Right lobe of liver (tissue), 6 donors: ENCODE measurements around the gene HSP90AB1. TPM values are rescaled to one million over a fixed set of nuclear protein-coding genes. Genes with fewer than 3 reads are reported as not detected.

Experiments used
- ATAC-seq, 4 donors: fragments of 200-7000 bp; cut with Tn5 transposase; one replicate each; pipeline ENCODE4 v1.9.1; 2020; ENCODE audit warnings: mild to moderate bottlenecking in 4 of 4, moderate library complexity in 4 of 4
- DNase-seq, 3 donors: peaks; one replicate each; pipeline ENCODE4 v3.0.0-alpha.2; 2020
- H3K27ac ChIP-seq, 3 donors: fragments of 200-600 bp; one replicate each; pipeline ENCODE4 v1.8.0; 2022
- H3K27me3 ChIP-seq, 2 donors: fragments of 200-600 bp; one replicate each; pipeline ENCODE4 v1.8.0; 2022
- H3K36me3 ChIP-seq, 4 donors: fragments of 200-600 bp; sonication (generic) in 1 of 4; one replicate each; pipeline versions ENCODE4 v1.5.1 to v1.8.0; 2017 to 2022; ENCODE audit warnings: control low read depth in 1 of 4
- H3K4me1 ChIP-seq, 4 donors: fragments of 200-600 bp; sonication (generic) in 1 of 4; one replicate each; pipeline versions ENCODE4 v1.5.1 to v1.8.0; 2017 to 2022; ENCODE audit warnings: control low read depth in 1 of 4
- H3K4me3 ChIP-seq, 3 donors: fragments of 200-600 bp; one replicate each; pipeline ENCODE4 v1.8.0; 2022
- H3K9me3 ChIP-seq, 4 donors: fragments of 200-600 bp; sonication (generic) in 1 of 4; one replicate each; pipeline versions ENCODE4 v1.5.1 to v1.8.0; 2017 to 2022; ENCODE audit warnings: control low read depth in 1 of 4
- POLR2A ChIP-seq: fragments of 450-650 bp; IDR thresholded peaks from one replicate; pipeline ENCODE4 v1.6.1; 2017; ENCODE audit warnings: antibody characterized with exemption, mild to moderate bottlenecking
- WGBS: methylation state at CpG from one replicate; pipeline ENCODE4 v1.1.6; 2018; ENCODE audit warnings: low coverage, low lambda C conversion rate; ENCODE audit not compliant: insufficient coverage; ENCODE audit errors: missing lambda C conversion rate; 5-methylcytosine and 5-hydroxymethylcytosine counted together
- intact Hi-C, 2 donors: fragments of 100-400 bp; cut with DNase I; formaldehyde crosslinking; loops; one replicate each; pipeline versions ENCODE4 v1.11.2 to v1.14.1; 2022
- total RNA-seq, 6 experiments: library from RNA; depleted of rRNA in 2 of 6; stranded (reverse); fragments of >200 nt in 2 of 6; fragmentation: NEBNext Ultra II Directional in 3 of 6; extraction: Animal tissue kit (Norgen Biotek cat#: 25700) in 3 of 6; gene quantifications; one replicate each; pipeline versions ENCODE4 v1.1.0 to v1.2.4, GENCODE V29; 2016 to 2023
- TF ChIP-seq, protein P1 (sequence below), 4 donors: fragments of 200-600 bp in 3 of 4; fragments of 450-650 bp in 1 of 4; IDR thresholded peaks; one replicate each; pipeline versions ENCODE4 v1.5.1 to v1.8.0; 2016 to 2022; ENCODE audit warnings: antibody characterized with exemption in 4 of 4, mild to moderate bottlenecking in 2 of 4
- donor health status: DM: no; HTN: yes; CAD: no.
- donor health status: DM: no; HTN: no; CAD: no.
- donor health status: DM: no; HTN: no; CAD: no.
- donor health status: DM: no; HTN: yes; CAD: no.
- donor health status: DM: no; HTN: yes; CAD: no.

Gene HSP90AB1
- total RNA-seq, 6 experiments from 2014 or later, result 183 to 566 (median 345) TPM

DNA sequence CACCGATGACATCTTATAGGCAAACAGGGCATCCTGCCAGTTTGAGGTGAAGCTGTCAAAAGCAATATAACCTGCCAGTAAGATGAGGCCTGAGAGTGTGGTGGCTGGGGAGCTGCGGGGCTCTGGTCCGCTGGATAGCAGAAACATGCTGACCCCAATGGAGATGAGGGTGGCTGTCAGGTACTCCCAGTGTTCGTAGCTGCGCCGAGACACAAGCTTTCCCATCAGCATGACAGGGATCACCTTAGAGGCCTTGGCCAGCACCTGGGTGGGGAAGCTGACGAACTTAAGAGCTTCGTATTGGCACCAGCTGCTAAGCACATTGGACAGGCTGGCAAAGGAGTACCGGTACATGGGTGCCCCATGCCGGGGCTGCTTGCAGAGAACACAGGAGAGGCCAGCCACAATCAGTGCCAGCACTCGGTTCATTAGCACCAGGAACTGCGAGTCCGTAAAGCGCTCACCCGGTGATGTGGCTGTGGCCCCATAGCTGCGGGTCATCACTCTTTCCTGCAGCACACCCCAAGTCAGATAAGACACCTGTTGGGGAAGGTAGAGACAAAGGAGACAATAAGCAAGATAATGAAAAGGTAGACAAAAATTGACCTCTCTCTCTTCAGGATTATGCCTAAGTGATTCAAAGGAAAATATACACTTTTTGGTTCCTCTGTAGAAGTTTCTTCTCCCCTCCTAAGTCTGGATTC lies 8.4 kb downstream of the HSP90AB1 start:
- ATAC-seq (peak in 1 of 4 donors; percentile 2), DNase-seq (peak; percentile 24 to 56 (median 48))
- H3K36me3 ChIP-seq, result peaks cover 10 to 61% (median 35%) of the 10 kb centered on the region in 4 donors
- peaks cover 0 to 28% (median 0%) of the 10 kb centered on the region in 4 donors for H3K4me1 ChIP-seq
- no peak overlapping the region for H3K4me3 ChIP-seq
- H3K9me3 ChIP-seq, result no peaks in the 10 kb centered on the region
- H3K27me3 ChIP-seq, result no peaks in the 10 kb centered on the region
- peak overlapping the region in 1 of 3 donors; percentile 89 for H3K27ac ChIP-seq
- TF ChIP-seq, protein P1, sequence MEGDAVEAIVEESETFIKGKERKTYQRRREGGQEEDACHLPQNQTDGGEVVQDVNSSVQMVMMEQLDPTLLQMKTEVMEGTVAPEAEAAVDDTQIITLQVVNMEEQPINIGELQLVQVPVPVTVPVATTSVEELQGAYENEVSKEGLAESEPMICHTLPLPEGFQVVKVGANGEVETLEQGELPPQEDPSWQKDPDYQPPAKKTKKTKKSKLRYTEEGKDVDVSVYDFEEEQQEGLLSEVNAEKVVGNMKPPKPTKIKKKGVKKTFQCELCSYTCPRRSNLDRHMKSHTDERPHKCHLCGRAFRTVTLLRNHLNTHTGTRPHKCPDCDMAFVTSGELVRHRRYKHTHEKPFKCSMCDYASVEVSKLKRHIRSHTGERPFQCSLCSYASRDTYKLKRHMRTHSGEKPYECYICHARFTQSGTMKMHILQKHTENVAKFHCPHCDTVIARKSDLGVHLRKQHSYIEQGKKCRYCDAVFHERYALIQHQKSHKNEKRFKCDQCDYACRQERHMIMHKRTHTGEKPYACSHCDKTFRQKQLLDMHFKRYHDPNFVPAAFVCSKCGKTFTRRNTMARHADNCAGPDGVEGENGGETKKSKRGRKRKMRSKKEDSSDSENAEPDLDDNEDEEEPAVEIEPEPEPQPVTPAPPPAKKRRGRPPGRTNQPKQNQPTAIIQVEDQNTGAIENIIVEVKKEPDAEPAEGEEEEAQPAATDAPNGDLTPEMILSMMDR (IDR thresholded peaks at IDR 0.05), result no peak
- TF ChIP-seq POLR2A, result no peak
- intact Hi-C loops, result no loop called here
- 42% methylated on average over 10 of the region's 16 CpGs for WGBS

DNA sequence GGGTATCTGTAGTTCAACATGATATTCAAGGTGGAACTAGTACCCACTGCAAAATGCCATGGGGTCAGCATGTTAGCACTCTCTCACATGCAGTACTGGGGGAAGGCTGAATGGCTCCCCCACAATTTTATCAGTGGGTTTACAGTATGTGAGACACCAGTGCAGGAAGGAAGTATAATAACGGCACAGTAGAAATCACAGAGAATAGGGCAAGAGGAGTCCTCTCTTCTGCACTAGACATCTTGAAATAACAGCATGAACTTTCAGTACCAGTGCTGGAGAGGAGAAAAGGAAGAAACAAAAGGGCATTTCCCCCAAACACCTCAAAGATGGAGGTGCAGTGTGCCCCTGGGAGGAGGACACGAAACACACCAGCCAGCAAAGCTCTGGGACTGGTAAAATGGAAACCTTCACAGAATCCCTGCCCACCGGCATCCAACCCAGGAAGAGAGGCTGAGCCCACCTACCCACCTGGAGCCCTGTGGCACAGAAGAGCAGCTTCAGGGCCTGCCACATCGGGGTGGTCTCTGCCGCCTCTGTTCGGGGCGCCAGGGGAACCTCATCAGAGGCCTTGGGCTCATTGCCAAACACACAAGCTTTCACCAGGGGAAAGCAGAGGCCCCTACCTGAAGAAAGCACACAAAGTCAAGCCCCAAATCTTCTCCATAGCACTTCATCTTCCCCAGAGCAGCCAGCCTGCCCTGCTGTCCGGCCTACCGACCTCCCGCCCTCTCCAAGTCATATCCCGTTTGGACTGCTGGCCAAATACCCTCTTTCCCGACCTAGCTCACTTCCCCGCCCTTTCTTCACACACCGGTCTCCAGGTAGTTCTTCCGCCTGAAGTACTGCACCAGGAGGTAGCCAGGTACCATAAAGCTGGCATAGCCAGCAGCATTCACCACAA lies 9.2 kb downstream of the HSP90AB1 start:
- intact Hi-C loops, result no loop called here
- WGBS, result 3% methylated on average over 9 of the region's 15 CpGs
- H3K27me3 ChIP-seq, result no peaks in the 10 kb centered on the region
- DNase-seq (peak; percentile 43 to 60 (median 58)), ATAC-seq (peak; percentile 15 to 41 (median 28))
- peak overlapping the region; percentile 10 to 89 (median 88) for H3K27ac ChIP-seq
- peaks cover 7 to 52% (median 27%) of the 10 kb centered on the region in 4 donors for H3K36me3 ChIP-seq
- H3K9me3 ChIP-seq, result no peaks in the 10 kb centered on the region
- H3K4me1 ChIP-seq, result peaks cover 0 to 19% (median 0%) of the 10 kb centered on the region in 4 donors
- peak overlapping the region; percentile 91 to 94 (median 94) for H3K4me3 ChIP-seq
- TF ChIP-seq, protein P1 (IDR thresholded peaks at IDR 0.05), result no peak
- TF ChIP-seq POLR2A, result no peak

DNA sequence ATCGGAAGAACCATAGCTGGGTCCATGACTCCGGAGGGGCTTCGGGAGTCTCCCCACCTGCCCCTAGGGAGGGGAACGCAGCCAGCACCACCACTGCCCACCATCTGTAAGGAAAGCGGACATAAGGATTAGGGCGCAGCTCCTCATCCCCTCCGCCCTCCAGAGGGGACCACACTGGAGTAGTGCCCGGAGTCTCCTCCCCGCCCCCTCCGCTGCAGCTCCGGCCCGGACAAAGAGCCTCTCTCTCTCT lies 9.8 kb downstream of the HSP90AB1 start:
- intact Hi-C loops, result no loop called here
- Histone ChIP-seq H3K4me1 (peaks cover 0 to 13% (median 0%) of the 10 kb centered on the region in 4 donors), H3K27me3 (no peaks in the 10 kb centered on the region), H3K27ac (peak overlapping the region; percentile 84 to 89 (median 88)), H3K4me3 (peak overlapping the region; percentile 91 to 94 (median 94)), H3K36me3 (peaks cover 7 to 46% (median 23%) of the 10 kb centered on the region in 4 donors), H3K9me3 (no peaks in the 10 kb centered on the region)
- TF ChIP-seq, protein P1 (IDR thresholded peaks at IDR 0.05), result no peak
- no peak for TF ChIP-seq POLR2A
- DNase-seq (no peak), ATAC-seq (no peak)
- WGBS, result 3% methylated on average over 5 of the region's 12 CpGs

DNA sequence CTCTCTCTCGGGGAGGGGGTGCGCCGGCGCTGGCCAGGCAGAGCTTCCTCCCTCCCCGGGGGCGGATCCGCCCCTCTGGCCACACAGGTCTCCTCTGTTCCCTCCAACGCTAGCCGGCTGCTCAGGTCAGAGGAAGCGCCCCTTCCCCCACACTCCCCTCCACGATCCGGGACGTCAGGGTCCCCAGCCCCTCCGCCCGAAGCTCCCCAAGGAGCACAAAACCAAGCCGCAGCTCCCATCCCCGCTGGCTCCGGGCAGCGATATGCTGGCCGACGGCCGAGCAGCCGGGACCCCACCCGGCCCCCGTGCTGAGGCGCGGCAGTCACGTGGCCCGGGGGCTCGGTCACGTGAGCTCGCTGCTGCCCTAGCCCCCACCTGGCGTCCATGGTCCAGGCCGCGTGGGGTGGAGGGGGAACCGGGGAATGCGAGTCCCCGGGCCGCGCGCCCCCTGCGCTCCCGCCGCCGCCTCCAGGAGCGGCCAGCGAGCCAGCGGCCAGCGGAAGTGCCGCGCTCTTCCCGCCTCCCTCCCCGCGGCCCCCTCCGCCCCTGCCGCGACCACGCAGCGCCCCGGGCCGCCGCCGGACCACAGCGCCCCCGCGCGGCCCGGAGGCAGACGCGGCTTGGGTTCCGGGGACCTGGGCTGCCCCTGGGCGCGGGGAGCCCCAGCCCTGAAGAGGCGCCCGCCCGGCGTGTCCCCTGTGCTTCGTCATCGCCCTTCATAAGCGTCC lies 10.3 kb downstream of the HSP90AB1 start, which contains the start of gene SLC35B2:
Gene SLC35B2, minus strand, starts transcription at position 504 of the 728 bp plus-strand sequence. Its CDS starts 118 bp downstream, at position 386.
- H3K4me3 ChIP-seq, result peak within 1 kb of the TSS; percentile 91 to 94 (median 94)
- DNase-seq, result peak; percentile 75 to 82 (median 77)
- H3K27me3 ChIP-seq, result no peaks in the 10 kb centered on the region
- peak; percentile 66 to 82 (median 74) for ATAC-seq
- WGBS, result 0% methylated on average over 1 of the region's 80 CpGs
- H3K4me1 ChIP-seq, result peaks cover 0 to 9% (median 0%) of the 10 kb centered on the region in 4 donors
- peaks cover 7 to 42% (median 19%) of the 10 kb centered on the region in 4 donors for H3K36me3 ChIP-seq
- H3K27ac ChIP-seq, result peak within 1 kb of the TSS; percentile 84 to 89 (median 88)
- intact Hi-C loops, result no loop called here
- no peaks in the 10 kb centered on the region for H3K9me3 ChIP-seq
- TF ChIP-seq, protein P1 (IDR thresholded peaks at IDR 0.05), result peak; percentile 57 to 94 (median 74)
- peak; percentile 66 for TF ChIP-seq POLR2A
